Middle frontal gyrus (tissue), 1 donor: ENCODE measurements around the gene ARL5C.

ENCODE experiments used
- DNase-seq: peaks from one replicate; pipeline ENCODE4 v3.0.0-alpha.2; 2015; ENCODE audit warnings: low spot score; ENCODE audit errors: extremely low spot score

Gene ARL5C, protein sequence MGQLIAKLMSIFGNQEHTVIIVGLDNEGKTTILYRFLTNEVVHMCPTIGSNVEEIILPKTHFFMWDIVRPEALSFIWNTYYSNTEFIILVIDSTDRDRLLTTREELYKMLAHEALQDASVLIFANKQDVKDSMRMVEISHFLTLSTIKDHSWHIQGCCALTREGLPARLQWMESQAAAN

DNA sequence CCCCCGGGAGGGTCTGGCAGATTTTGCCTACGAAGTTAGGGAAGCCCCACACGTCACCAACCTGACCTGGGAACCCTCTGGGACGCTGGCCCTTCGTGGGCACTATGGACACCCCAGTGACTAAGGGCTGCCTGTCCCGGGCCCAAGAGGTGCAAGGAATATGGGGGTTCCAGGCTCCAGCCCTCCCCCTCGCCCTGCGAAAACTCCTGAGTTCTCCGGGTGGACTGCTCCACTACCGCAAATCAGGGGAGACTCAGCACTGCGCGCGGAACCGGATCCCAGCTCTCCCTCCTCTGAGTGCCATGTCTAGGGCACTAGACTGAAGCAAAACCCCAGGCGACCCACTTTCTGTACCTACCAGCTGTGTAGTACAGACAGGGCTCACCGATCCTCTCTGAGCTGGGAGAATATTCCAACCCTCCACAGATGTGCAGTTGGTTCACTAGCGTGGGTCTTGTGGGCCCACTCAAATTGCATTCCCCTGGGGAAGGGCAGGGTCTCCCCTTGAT is at the start of gene ARL5C:
TSS of gene ARL5C (minus strand) at position 321 of the 509 bp plus-strand sequence. CDS start 401 bp downstream, outside the sequence.
- DNase-seq, result no peak

DNA sequence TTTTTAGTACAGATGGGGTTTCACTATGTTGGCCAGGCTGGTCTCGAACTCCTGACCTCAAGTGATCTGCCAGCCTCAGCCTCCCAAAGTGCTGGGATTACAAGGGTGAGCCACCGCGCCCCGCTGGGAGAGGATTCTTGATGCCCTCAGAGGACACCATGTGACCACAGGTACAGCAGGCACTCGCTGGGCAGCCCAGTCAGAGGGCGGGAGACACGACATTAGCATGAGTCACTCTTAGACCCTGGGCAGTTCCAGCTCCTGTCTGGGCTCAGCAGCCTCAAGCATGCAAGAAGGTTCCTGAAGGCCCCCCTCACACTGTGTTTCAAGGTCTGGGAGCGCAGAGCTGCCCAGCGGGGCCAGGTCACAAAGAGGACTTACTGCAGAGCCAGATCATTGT is 47.9 kb upstream of the ARL5C start:
- no peak for DNase-seq

DNA sequence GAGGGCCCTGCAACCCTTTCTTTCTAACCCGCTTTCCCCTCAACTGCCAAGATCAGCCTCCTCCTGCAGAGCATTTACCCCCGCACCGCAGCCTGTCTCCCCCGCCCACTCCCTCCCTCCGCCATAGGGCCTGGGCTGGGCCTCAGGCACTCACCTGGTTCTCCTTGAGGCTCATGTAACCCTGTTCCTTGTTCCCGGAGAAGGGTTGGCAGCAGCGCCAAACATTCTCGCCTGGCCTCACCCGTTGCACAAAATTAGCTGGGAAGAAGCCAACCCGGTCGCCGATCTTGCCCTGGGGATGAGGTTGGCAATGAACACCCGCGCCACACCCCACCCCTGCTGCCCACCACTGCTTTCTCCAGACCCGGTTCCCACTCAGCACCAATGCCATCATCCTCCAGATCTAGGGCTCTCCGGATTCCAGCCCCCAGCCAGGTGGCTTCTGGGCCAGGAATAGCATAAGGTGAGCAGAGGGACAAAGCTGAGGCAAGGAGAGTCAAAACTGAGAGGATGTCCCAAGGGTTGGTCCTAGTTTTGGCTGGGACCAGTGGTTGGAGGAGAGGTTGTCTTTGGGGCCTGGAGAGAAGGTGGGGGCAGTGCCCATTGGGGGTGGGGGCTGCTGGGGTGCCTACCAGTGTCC is 47.0 kb upstream of the ARL5C start:
- DNase-seq, result no peak

DNA sequence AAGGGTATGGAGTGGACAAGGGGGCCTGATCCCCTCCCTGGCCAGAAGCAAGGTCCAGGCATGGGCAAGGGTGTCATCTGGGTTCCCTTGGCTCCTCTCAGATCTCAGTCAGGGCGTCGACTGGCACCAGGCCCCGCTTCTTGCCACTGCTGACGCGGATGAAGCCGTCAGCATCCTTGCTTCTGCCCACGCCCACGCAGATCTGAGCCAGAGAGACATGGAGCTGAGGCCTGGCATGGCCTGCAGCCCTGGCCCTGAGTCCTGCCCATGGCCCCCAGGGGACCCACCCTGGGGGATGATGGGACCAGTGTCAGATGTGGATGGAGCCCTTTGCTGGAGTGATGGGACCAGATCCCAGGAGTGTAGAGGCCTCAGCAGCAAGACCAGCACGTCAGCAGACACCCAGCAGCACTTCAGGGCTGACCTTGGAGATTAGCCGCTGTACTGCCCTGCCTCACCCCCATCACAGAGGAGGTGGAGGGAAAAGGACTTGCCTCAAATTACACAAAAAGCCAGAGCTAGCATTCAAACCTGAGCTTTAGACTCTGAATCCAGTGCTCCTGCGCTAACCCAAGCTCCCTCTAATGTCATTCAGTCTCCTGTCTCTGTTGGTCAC is 46.3 kb upstream of the ARL5C start:
- DNase-seq, result no peak

DNA sequence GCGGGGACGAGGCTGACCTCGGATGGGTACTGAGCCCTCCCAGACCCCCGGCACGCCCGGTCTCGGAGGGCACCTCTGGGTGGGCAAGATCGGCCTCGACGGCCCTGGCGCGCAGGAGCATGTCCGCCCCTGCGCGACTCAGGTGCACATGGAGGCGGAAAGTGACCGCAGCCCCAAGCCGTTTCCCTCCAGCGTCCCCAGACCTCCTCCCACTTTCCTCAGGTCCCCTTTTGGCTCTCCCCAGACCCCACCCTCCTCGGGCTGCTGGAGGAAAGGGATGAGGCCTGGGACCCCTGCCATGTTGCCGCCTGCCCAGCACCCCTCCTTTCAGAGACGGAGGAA is 44.1 kb upstream of the ARL5C start:
- DNase-seq, result no peak

DNA sequence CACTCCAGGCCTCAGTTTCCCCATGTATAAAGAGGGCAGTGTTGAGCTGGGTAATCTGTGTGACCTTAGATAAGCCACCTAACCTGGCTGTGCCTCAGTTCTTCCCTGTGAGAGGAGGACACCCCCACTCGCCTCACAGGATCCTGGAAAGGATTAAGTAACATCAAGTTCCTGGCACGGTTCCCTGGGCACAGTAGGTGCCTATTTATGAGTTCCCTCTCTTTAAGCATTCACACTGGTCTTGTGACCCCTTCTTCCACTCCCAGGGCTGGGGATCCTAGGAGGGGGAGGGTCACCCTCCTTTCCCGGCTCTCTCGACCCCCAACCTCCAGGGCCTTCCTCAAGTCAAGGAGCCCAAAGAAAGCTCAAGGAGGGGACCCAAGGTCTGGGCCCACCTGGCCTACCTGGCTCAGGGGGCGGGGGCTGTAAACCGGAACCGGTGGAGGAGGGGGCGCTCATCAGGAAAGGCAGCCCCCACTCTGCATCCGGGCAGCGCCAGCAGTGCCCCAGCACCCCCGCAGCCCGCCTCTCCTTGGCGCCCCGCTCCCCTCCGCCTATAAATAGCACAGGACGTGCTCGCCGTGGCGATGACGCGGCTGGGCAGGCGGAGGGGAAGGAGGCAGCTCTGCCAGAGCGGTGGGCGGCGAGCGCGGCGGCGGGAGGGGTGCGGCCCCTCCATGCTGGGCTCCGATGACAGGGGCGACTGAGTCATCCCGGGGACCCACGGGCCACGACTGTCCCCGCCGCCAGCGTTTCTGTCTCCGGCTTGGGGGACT is 43.5 kb upstream of the ARL5C start:
- peak; percentile 16 for DNase-seq

DNA sequence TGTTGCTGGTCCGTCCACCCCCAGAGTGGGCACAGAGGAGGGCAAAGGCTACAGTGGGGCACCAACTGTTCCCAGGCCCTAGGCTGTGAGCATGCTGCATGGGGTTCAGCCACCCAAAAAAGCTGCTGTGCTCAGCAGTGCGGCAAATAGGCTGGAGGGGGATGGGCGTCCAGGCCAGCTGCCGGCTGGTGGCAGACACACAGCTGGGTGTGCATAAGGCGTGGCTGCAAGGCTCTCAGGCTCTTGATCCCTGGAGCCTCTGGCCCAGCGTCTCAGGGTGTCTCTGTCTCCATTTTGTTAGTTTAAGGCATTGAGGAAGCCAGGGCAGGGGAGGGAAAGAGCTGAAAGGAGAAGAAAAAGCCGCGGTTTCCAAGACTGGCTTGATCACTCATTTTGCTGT is 42.9 kb upstream of the ARL5C start:
- no peak for DNase-seq

DNA sequence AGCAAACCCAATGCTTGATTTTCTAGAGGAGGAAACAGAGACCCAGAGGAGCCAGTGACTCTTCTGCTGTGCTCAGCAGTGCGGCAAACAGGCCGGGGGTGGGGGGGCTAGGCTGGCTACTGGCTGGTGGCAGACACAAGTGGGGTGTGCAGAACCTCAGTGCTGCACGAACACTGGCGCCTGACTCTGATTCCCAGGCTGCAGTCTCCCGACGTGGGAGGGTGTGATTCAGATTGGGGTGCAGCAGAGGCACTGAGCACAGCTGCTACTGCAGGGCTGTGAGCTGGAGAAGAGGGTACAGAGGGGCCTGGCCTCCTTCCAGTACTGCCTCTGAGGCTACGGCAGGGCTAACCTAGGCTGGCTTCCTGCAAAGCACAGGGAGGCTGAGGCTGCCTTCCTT is 42.2 kb upstream of the ARL5C start:
- peak; percentile 66 for DNase-seq

DNA sequence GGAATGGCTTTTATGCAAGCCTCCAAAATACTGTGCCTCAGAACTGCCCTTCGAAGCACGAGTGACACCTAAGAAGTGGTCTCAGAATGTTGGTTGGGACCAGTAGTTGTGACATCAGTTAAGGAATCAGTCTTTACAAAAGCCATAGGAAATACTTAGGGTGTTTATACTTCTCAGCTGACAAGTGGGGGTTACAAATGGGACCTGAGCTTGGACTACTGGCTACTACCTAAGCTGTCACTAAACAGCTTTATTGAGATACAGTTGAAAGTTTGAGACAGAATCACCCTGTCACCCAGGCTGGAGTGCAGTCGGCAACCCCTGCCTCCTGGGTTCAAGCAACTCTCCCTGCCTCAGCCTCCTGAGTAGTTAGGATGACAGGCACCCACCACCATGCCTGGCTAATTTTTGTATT is 39.2 kb upstream of the ARL5C start:
- DNase-seq, result no peak

DNA sequence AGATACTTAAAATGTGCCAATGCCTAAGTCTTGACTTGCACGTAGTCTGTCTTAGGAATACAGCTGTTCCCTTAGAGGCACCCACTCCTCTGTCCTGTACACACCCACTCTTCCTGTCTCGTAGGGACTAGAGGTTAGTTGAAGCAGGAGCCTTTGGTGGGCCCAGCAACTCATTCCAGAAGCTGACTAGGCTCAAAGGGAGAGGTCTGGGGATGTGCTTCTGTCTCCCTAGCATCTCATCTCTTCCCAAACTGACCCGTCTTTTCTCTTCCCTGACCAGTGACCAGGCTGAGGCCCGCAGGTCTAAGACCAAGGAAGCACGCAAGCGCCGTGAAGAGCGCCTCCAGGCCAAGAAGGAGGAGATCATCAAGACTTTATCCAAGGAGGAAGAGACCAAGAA is 38.3 kb upstream of the ARL5C start:
- DNase-seq, result no peak

DNA sequence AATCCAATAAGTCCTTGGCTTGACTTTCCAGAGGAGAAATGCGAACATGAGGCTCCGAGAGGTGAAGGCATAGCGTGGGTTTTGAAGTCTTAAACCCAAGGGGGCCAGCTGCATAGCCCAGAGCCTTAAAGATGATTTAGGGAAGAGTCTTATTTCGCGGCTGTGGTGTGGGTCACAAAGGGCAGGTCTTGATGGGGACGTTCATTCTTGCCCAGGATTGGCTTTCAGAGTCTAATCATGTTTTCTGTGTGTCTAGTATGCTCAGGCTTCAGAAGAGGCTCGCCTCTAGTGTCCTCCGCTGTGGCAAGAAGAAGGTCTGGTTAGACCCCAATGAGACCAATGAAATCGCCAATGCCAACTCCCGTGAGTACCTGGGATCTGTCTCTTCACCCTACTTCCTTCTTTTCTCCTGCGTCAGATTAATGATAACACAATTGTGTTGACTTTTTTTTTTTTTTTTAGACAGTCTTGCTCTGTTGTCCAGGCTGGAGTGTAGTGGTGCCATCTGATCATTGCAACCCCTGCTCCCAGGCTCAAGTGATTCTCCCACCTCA is 35.1 kb upstream of the ARL5C start:
- DNase-seq, result no peak

DNA sequence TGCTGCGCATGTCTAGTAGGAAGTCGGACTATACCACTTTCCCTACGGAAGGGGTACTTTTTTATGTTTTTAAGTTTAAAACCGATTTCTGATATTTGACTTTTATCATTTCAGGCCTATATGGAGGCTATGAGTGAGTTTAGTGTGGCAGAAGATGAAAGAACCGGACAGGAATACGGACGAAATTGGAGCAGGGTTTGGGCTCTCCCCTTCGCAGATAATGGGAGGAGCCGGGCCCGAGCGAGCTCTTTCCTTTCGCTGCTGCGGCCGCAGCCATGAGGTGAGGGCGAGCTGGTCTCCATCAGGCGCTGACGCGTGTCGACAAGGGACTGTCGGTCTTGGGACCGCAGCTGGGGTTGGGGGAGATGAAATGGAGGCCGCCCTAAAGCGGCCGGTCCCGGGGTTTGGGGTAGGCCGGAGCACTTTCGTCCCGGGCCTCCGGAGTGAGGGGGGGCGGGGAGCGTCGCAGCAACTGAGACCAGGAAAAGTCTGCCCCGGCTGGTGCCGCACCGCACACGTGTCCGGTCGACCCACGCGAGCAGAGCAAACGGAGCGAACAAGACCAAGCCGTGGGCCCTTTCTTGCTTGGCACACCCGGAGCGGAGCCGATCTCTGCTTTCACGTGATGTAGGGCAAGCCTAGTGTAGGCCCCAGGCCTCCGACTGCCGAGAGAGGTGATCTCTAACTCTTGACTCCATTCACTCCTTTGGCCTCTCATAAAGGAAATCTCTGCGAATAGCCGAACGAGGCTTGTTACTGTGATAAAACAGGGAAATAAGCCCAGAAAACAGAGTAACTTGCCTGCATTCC is 34.3 kb upstream of the ARL5C start, which contains the start of gene RPL19:
TSS of gene RPL19 (plus strand) at position 214 of the 810 bp plus-strand sequence. CDS start at position 276, 62 bp downstream.
- no peak for DNase-seq

DNA sequence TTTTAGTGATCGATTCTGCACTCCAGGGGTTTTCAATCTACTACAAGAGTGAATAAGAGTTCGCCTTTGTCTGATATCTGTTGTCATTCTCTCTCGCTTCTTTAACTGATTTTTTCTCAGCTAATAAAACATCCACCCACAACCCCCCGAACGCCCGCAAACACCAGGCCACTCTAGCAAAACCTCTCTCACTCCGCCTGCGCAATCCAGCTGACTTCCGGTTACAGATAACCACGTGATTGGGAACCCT is 33.8 kb upstream of the ARL5C start:
- peak; percentile 83 for DNase-seq

DNA sequence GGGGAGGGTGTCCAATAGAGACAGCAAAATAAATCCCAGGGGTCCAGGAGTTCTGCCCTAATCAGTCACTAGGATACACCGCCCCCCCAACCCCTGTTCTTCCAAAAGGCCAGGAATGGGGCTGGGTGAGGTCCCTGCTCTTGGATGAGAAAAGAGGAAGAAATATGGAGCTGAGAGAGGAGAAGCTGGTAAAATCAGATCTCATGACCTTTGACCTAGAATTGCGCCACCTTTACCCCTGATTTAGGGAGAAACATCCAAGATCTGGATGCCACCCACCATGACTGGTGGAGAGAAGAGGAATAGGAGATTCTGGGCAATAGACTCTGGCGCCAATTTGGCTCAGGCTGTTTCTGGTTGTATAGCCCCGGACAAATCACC is 32.2 kb upstream of the ARL5C start:
- no peak for DNase-seq

DNA sequence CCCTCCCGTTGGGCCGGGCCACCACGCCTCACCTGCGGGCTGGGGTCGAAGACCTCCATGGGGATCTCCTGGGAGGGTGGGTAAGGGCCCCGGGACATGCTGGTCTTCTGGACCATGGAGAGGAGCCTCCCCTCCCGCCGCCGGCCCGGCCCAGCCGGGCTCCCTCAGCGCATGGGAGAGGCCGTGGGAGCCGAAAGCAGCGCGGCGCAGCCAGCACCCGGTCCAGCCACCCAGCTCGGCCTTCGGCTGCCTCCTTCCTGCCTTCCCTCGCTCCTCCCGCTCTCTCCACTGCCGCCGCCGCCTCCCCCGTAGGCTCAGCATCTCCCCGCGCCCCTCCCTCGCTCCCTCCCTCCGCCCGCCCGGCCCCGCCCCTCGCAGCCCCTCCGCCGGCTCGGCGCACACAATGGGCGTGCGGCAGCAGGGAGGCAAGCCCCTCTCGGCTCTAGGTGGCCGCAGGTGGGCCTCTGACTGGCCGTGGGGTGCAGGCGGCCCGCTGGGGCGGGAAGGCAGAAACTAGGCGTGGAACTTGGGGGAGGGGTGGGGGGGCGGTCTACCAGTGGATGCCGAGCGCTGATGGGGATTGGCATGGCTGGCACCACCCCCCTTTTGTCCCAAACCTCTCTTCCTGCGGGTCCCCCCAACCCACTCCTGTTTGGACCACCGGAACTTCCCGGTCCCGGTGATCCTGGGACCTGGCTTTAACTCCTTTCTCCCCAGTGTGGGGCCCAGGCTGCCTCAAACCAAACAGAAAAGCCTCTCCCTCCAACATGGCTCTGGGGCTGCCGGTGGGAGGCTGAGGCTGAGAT is 31.6 kb upstream of the ARL5C start, which contains the start of gene CACNB1:
TSS of gene CACNB1 (minus strand) at position 290 of the 806 bp plus-strand sequence. CDS start at position 116, 174 bp downstream.
- DNase-seq, result peak; percentile 40

DNA sequence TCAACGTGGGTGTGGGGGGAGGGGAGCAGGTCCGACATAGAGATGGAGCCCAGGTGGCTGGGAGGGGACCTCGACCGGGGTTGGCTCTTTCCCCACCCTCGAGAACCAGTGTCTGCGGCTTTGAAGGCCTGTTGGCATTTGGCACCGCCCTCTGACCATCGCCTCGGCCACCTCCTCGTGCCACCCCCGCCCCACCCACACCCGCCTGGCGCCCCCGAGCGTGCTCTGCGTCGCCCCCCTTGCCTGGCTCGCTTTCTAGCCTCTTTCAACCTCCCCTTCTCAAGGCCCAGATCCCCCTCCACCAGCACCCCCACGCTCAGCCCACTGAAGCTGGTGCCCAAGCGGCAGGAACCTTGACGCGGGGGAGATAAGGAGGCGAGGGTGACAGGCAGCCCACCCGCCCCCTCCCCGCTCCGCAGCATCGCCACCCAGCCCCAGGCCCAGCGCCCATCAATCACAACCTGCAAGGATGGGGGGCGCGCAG is 30.9 kb upstream of the ARL5C start:
- no peak for DNase-seq

DNA sequence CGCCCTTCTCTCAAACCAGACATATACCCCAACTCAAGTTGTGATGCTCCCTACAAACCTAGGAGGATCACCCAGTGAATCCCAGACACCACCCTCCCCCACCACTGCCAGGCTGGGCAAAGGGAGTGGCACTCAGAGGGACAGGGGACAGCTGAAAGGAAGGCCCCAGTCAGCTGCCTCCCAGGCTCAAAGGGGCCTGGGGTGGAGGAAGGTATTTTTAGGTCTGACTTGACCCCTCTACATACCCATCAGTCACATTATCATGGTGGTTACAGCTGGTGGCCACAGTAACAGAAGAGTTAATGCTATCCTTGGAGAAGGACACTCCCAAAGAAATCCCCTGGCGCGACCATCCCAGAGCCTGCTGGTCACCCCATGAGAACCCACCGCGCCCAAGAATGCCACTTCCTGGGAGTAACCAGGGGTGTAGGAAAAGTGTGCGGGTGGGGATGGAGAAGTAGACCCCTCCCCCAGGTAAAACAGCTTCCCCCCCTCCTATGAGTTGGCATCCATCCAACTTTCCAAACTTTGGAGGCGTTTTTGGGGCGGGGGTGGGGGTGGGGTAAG is 30.4 kb upstream of the ARL5C start:
- DNase-seq, result no peak

DNA sequence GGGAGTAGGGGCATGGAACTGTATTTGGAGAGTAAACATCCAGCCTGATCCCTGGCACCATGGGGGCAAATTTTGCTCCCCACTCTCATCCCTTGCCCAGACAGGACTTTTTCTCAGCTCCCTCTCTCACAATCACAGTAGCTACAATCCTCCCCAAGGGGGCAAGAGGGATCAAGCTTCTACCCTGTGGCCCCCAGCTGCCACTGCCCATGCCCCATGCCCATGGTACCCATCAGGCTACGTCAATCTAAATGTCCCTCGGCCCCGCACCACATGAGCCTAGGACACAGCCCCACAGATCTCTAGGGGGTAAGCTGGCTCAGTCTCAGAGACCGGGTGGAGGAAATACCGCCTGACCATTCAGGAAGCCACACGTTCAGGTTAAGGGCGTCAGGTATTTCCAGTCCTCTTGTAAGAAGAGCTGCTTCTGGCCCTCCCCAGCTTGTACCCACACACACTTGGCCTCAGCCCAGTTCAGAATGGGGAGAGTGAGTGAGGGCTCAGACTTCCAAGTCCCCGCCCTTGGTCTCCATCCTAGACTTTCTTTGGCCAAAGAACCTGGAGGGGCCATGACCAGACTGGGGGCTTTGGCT is 29.7 kb upstream of the ARL5C start:
- no peak for DNase-seq

DNA sequence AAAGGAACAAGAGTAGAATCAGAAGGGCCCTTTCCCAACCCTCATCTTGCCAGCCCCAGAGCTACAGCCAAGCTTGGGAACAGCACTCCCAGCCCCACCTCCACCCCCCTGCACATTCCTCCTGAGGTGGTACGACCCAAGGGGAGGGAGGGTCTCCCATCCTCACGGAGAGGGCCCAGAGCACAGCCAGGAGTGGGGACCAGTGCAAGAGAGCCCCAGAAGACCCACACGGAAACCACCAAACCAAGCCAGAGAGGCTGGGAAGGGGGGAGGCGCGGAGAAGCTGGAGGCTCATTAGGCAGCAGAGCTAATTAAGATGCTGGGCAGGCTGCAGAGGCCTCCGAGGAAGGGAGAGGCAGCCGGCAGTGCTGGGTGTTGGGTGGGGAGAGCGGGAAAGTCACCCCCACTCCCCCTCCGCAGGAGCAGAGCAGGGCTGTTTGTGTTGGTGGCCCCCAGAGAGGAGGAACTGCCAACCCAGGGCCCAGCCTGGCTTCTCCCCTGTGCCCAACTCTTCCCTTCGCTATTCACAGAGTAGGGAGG is 29.1 kb upstream of the ARL5C start:
- no peak for DNase-seq
